ENCODE measurements around the gene ORM1.
"Not testable (repeated sequence)": the region's sequence is repeated elsewhere in the genome, so short reads cannot be mapped to it uniquely, and the experiment has no call there.

Gene ORM1

GRCh38 chr9:114325684-114326254 lies 2.9 kb downstream of the ORM1 start:
- DNase-seq, result not testable (repeated sequence)

- no peak for DNase-seq
These were observed 4.9 kb downstream of the ORM1 start for GRCh38 chr9:114327749-114328148.

DNA sequence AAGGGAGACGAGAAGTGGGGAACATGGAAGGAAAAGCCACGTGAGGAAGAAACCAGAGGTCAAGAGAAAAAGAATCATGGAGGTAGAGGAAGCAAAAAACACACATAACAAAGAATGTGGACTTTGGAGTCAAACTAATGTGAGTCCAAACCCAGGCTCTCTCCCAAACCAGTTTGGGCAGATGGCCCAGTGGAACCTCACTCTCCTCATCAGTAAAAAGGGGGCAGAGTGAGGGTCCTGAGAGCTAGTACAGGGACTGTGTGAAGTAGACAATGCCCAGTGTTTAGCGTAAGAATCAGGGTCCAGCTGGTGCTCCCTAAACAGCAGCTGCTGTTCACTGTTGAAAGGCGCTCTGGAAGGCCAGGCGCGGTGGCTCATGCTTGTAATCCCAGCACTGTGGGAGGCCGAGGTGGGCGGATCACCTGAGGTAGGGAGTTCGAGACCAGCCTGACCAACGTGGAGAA lies 5.5 kb downstream of the ORM1 start:
- not testable (repeated sequence) for DNase-seq

GRCh38 chr9:114328937-114329624 lies 6.2 kb downstream of the ORM1 start:
- DNase-seq, result not testable (repeated sequence)

DNA sequence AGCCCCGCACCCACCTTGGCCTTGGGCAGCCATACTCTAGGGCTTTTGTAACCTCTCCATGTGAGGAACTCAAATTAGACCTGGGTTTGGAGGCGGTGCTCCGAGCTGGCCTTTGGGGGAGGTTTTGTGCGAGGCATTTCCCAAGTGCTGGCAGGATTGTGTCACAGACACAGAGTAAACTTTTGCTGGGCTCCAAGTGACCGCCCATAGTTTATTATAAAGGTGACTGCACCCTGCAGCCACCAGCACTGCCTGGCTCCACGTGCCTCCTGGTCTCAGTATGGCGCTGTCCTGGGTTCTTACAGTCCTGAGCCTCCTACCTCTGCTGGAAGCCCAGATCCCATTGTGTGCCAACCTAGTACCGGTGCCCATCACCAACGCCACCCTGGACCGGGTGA lies 6.7 kb downstream of the ORM1 start, which contains the start of gene ORM2:
Gene ORM2, plus strand, starts transcription at position 245 of the 398 bp plus-strand sequence. Its CDS starts 36 bp downstream, at position 281.
- not testable (repeated sequence) for DNase-seq

- DNase-seq, result no peak
These were observed 7.7 kb downstream of the ORM1 start for GRCh38 chr9:114330636-114331035.

- DNase-seq, result not testable (repeated sequence)
These were observed 8.6 kb downstream of the ORM1 start for GRCh38 chr9:114331229-114332195.

- not testable (repeated sequence) for DNase-seq
These were observed 9.7 kb downstream of the ORM1 start for GRCh38 chr9:114332474-114333040.

GRCh38 chr9:114333718-114334117 lies 10.8 kb downstream of the ORM1 start:
- not testable (repeated sequence) for DNase-seq

- no peak for DNase-seq
These were observed 11.6 kb downstream of the ORM1 start for GRCh38 chr9:114334490-114334889.

GRCh38 chr9:114335745-114336144 lies 12.8 kb downstream of the ORM1 start:
- no peak for DNase-seq

DNA sequence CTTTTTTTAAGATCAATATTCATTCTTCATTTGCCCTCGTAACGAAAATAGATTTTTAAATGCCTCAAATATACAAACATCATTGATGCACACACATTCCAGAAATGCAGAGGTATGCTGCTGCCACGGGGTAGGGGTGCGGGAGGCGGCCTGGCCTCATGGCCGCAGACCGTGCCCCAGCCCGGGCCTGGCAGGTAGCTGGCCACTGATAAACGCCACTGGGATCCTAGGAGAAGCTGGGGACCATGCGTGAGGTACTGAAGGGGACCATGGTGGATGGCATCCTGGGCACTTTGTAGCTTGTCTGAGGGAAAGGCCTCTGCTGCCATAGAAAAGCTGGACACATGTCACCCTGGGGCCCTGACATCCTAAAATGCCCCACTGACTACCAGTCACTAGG lies 13.3 kb downstream of the ORM1 start:
- DNase-seq, result no peak

GRCh38 chr9:114336699-114337395 lies 13.9 kb downstream of the ORM1 start:
- no peak for DNase-seq

- DNase-seq, result no peak
These were observed 15.3 kb downstream of the ORM1 start for GRCh38 chr9:114338187-114338586.

DNA sequence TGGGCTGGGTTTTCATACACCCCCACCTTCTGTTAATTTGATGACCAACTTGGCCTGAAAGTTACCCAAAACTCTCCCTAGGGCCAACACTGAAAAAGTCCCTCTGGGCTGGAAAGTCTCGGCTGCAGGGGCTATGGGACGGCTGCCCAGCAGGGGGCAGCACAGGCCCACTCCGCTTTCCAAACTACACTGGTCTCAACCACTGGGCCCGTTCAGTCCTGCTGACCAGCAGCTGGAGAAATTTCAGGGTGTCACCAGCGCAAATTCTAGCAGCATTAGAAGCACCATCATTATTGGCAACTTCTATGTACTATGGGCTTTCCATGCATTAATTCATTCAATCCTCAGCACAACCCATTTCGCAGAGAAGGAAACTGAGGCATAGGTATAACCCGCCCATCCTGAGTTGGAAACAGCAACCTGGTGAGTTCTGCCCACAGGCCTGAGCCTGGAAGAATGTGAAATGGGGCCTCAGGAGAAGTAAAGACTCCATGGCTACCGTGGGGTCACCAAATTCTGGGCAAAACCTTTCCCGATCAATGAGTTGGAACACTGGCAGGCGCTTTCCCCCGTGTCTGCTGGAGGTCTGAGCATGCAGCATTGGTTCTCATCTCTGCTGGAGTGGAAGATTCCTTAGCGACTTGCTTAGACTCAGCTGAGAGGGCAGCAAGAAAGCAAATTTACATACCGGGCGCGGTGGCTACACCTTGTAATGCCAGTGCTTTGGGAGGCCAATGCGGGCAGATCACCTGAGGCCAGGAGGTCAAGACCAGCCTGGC lies 16.4 kb downstream of the ORM1 start:
- DNase-seq, result no peak

GRCh38 chr9:114341152-114341830 lies 18.4 kb downstream of the ORM1 start:
- DNase-seq, result no peak

- no peak for DNase-seq
These were observed 19.1 kb downstream of the ORM1 start for GRCh38 chr9:114341991-114342390.

- DNase-seq, result no peak
These were observed 20.0 kb downstream of the ORM1 start for GRCh38 chr9:114342755-114343440.

DNA sequence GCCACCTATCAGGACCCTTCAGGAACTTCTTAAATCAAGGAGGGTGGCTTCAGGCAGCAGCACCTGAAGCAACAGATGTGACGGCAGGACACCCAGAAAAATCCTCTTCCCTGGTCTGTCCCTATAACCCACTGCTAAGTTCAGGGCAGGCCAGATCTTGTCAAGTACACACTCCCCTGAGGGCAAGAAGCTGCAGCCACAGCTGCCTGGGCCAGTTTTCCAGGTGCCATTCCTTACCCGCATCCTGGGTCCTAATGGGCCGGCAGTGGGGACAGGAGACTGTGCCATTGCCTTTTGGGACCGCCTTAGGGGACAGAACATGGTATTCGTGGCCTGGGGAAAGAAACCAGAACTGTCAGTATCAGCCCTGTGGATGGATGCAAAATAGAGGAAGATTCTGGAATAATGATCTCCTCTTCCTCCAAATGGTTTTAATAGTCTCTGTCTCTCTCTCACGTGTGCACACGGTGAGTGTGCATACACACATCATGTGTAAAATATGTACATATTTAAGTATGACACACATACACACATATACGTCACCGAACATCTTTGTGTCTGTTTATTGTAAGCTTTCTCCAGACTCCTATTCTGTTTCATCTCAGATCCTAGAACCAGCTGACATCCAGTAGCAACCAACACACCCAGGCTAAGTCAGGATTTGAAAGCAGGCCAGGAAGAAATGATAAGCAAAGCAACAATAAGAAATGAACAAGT lies 20.7 kb downstream of the ORM1 start:
- no peak for DNase-seq

- DNase-seq, result no peak
These were observed 21.3 kb downstream of the ORM1 start for GRCh38 chr9:114344188-114344566.
